Measurements from ENCODE around the gene SPCS2.
A peak's percentile ranks its signal among the peaks of the same experiment; 100 is the strongest.

DNA sequence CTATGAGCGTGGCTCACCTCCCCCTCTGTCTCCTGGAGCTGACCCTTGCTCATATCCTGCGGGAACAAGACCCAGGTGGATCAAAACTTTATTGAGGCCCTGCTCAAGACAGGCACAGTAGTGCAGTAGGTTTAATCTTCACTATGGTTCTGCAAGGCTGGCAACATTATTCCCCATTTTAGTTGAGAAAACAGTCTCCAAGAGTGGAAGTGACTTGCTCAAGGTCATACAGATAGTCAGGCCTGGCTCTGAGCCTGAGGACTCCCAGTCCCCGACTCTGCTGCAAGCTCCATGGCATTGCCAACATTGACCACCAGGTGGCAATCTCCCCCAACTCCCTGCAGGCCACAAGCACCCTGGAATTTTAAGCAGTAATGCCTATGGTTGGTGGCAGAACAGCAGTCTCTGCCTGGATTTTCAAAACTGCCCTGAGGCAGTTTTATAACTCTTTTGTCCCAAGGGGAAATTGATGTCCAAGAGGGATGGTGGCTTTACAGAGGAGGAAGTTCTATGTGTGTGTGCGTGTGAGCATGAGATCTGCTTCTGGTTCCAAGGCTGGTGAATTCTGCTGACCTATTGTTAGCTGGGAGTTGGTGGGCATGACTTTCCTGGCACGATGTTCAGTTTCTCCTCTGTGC is 73.8 kb downstream of the SPCS2 start:
- no peak for TF ChIP-seq EZH2 (IDR thresholded peaks at IDR 0.05; ENCODE audit: low read depth)
- peak; percentile 98 for TF ChIP-seq CTCF (conservative IDR thresholded peaks at IDR 0.05)
